ENCODE measurements around the gene SPAM1. TPM values are rescaled to one million over a fixed set of nuclear protein-coding genes. Genes with fewer than 3 reads are reported as not detected.

Gene SPAM1
- total RNA-seq: not detected
- not detected for polyA plus RNA-seq (ENCODE audit: insufficient read length in 6 of 6)
- long read RNA-seq, donor 1: 0 reads
- long read RNA-seq, donor 2: 0 reads
- long read RNA-seq, donor 3: 0 reads
- long read RNA-seq, donor 4: 0 reads
- long read RNA-seq, donor 5: 0 reads
- long read RNA-seq, donor 6: 0 reads
- long read RNA-seq, donor 7: 0 reads
- long read RNA-seq, donor 8: 0 reads
- long read RNA-seq, donor 9: 0 reads
- long read RNA-seq, donor 10: 0 reads
- long read RNA-seq, donor 11: 0 reads
- long read RNA-seq, donor 12: 0 reads

GRCh38 chr7:123924941-123925340 lies at the start of gene SPAM1:
TSS of gene SPAM1 (plus strand) at chr7:123925241. CDS start at chr7:123953571, 28,330 bp downstream.
- intact Hi-C loops (cut with DNase I): no loop called here
- H3K27me3 ChIP-seq: no peaks in the 10 kb centered on the region
- ATAC-seq (no peak), DNase-seq (no peak)
- H3K27ac ChIP-seq: no peak within 1 kb of the TSS
- H3K4me1 ChIP-seq: no peaks in the 10 kb centered on the region
- H3K9me3 ChIP-seq: no peaks in the 10 kb centered on the region
- no peak for TF ChIP-seq CTCF (IDR thresholded peaks at IDR 0.05)
- no peak within 1 kb of the TSS for H3K4me3 ChIP-seq
- H3K36me3 ChIP-seq: no peaks in the 10 kb centered on the region

- no peak for TF ChIP-seq CTCF (IDR thresholded peaks at IDR 0.05)
- Histone ChIP-seq H3K4me1 (no peaks in the 10 kb centered on the region), H3K27me3 (no peaks in the 10 kb centered on the region), H3K4me3 (no peak overlapping the region), H3K9me3 (no peaks in the 10 kb centered on the region), H3K27ac (no peak overlapping the region), H3K36me3 (no peaks in the 10 kb centered on the region)
- no peak for ATAC-seq
- intact Hi-C loops (cut with DNase I): no loop called here
- no peak for DNase-seq
Observed at GRCh38 chr7:123876557-123877256, 48.3 kb upstream of the SPAM1 start.

- H3K4me1 ChIP-seq: no peaks in the 10 kb centered on the region
- H3K27me3 ChIP-seq: no peaks in the 10 kb centered on the region
- H3K27ac ChIP-seq: no peak overlapping the region
- TF ChIP-seq CTCF (IDR thresholded peaks at IDR 0.05): no peak
- DNase-seq (no peak), ATAC-seq (no peak)
- H3K36me3 ChIP-seq: no peaks in the 10 kb centered on the region
- H3K9me3 ChIP-seq: no peaks in the 10 kb centered on the region
- intact Hi-C loops (cut with DNase I): no loop called here
- no peak overlapping the region for H3K4me3 ChIP-seq
Observed at GRCh38 chr7:123879628-123880027, 45.4 kb upstream of the SPAM1 start.

GRCh38 chr7:123881300-123881699 lies 43.7 kb upstream of the SPAM1 start:
- intact Hi-C loops (cut with DNase I): no loop called here
- Histone ChIP-seq H3K27ac (no peak overlapping the region), H3K9me3 (no peaks in the 10 kb centered on the region), H3K4me1 (no peaks in the 10 kb centered on the region), H3K27me3 (no peaks in the 10 kb centered on the region), H3K36me3 (no peaks in the 10 kb centered on the region), H3K4me3 (no peak overlapping the region)
- DNase-seq (no peak), ATAC-seq (no peak)
- TF ChIP-seq CTCF (IDR thresholded peaks at IDR 0.05): no peak

- Histone ChIP-seq H3K4me1 (no peaks in the 10 kb centered on the region), H3K4me3 (no peak overlapping the region), H3K9me3 (no peaks in the 10 kb centered on the region), H3K36me3 (no peaks in the 10 kb centered on the region), H3K27me3 (no peaks in the 10 kb centered on the region), H3K27ac (no peak overlapping the region)
- ATAC-seq (no peak), DNase-seq (no peak)
- intact Hi-C loops (cut with DNase I): no loop called here
- no peak for TF ChIP-seq CTCF (IDR thresholded peaks at IDR 0.05)
Observed at GRCh38 chr7:123883154-123883553, 41.9 kb upstream of the SPAM1 start.
